ENCODE measurements around the gene ADAM12. TPM values are rescaled to one million over a fixed set of nuclear protein-coding genes. Genes with fewer than 3 reads are reported as not detected.

Gene ADAM12
- total RNA-seq, 1 donor from 2014 or later = 18.4 TPM

- no peak overlapping the region for H3K4me3 Mint-ChIP-seq (ENCODE audit: unreplicated experiment)
- no peaks in the 10 kb centered on the region for H3K36me3 Mint-ChIP-seq (ENCODE audit: unreplicated experiment)
- peaks cover 24% of the 10 kb centered on the region for H3K4me1 Mint-ChIP-seq (ENCODE audit: low read depth, unreplicated experiment)
- H3K27ac Mint-ChIP-seq (ENCODE audit: unreplicated experiment) = no peak overlapping the region
- peaks cover 6% of the 10 kb centered on the region for H3K27me3 Mint-ChIP-seq (ENCODE audit: unreplicated experiment)
- TF ChIP-seq, protein P1, sequence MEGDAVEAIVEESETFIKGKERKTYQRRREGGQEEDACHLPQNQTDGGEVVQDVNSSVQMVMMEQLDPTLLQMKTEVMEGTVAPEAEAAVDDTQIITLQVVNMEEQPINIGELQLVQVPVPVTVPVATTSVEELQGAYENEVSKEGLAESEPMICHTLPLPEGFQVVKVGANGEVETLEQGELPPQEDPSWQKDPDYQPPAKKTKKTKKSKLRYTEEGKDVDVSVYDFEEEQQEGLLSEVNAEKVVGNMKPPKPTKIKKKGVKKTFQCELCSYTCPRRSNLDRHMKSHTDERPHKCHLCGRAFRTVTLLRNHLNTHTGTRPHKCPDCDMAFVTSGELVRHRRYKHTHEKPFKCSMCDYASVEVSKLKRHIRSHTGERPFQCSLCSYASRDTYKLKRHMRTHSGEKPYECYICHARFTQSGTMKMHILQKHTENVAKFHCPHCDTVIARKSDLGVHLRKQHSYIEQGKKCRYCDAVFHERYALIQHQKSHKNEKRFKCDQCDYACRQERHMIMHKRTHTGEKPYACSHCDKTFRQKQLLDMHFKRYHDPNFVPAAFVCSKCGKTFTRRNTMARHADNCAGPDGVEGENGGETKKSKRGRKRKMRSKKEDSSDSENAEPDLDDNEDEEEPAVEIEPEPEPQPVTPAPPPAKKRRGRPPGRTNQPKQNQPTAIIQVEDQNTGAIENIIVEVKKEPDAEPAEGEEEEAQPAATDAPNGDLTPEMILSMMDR (IDR thresholded peaks at IDR 0.05; ENCODE audit: partially characterized antibody, unreplicated experiment) = no peak
- no peak for DNase-seq
- H3K9me3 Mint-ChIP-seq (ENCODE audit: unreplicated experiment) = peaks cover 7% of the 10 kb centered on the region
These were observed 162.6 kb downstream of the ADAM12 start for GRCh38 chr10:126225672-126226008.

DNA sequence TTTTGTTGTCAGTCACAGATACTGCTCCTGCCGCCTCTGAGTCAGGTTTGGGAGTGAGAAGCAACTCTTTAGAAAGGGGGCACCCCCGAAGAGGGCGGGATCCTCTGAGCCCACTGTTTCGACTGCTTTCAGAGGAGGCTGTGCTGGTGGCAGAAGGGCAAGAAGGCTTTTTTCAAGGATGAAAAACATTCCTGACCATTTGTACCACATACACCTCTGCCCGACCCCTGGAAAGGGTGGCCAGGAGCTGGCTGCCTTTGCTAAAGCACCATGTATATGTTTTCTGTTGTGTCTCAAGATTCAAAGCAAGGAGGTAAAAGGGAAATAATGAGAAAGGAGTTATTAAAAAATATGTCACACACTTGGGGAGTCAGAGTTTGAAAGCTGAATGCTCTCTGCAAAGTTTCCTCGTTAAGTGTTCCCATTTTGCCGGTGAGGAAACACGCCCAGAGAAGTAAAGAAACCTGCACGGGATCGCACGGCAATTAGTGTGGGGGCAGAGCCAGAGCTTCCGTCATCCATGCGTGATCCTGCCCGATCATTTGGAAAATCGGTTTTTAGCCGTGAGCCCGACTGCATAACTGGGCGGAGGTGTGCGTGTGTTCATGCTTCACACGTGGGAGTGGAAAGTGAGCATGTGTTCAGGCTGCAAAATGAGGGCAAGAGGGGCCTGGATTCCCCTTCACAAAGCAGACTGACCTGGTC is 163.2 kb downstream of the ADAM12 start:
- Mint-ChIP-seq H3K27ac (ENCODE audit: unreplicated experiment) (peak overlapping the region; percentile 8), H3K9me3 (ENCODE audit: unreplicated experiment) (peaks cover 7% of the 10 kb centered on the region), H3K4me3 (ENCODE audit: unreplicated experiment) (no peak overlapping the region), H3K27me3 (ENCODE audit: unreplicated experiment) (peaks cover 6% of the 10 kb centered on the region), H3K4me1 (ENCODE audit: low read depth, unreplicated experiment) (peaks cover 22% of the 10 kb centered on the region), H3K36me3 (ENCODE audit: unreplicated experiment) (no peaks in the 10 kb centered on the region)
- TF ChIP-seq, protein P1 (IDR thresholded peaks at IDR 0.05; ENCODE audit: partially characterized antibody, unreplicated experiment) = no peak
- DNase-seq = no peak

- Mint-ChIP-seq H3K4me1 (ENCODE audit: low read depth, unreplicated experiment) (peaks cover 17% of the 10 kb centered on the region), H3K27me3 (ENCODE audit: unreplicated experiment) (peaks cover 6% of the 10 kb centered on the region), H3K9me3 (ENCODE audit: unreplicated experiment) (peaks cover 7% of the 10 kb centered on the region), H3K27ac (ENCODE audit: unreplicated experiment) (no peak overlapping the region), H3K4me3 (ENCODE audit: unreplicated experiment) (no peak overlapping the region), H3K36me3 (ENCODE audit: unreplicated experiment) (no peaks in the 10 kb centered on the region)
- no peak for DNase-seq
- TF ChIP-seq, protein P1 (IDR thresholded peaks at IDR 0.05; ENCODE audit: partially characterized antibody, unreplicated experiment) = no peak
These were observed 164.7 kb downstream of the ADAM12 start for GRCh38 chr10:126223512-126224067.

DNA sequence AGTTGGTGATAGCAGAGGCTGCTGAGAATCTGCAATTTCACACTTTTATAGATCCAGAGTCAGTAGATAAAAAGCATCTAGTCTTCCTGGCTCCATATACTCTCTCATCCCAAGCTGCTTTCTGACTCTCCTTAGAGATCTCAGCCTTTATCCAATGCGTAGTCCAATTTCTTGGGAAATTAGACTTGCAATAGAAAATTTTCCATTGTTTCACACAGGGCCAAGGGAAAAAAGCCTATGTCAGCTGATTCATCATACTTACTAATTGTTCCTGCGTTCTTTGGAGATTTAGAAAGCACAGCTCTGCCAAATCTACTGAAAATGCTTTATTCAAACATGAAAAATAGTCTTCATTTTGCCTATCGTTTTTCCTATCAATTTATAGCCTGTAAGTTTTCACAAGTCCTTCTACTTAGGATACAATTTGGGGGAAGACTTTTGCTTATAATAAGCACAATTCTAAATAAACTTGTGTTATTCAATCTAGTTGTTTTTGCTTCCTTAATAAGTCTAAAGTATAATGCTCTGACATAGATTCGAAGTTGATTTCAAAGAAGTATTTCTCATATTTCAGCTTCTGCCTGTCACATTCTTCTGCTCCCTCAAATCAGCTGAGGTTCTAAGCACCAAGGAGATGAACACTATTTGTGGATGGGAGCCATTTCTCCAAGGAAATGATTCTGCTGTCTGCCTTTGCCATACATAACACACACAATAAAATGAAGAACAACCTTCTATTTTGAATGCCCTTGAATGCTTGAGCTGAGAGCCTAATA is 165.4 kb downstream of the ADAM12 start:
- Mint-ChIP-seq H3K36me3 (ENCODE audit: unreplicated experiment) (no peaks in the 10 kb centered on the region), H3K27me3 (ENCODE audit: unreplicated experiment) (peaks cover 6% of the 10 kb centered on the region), H3K9me3 (ENCODE audit: unreplicated experiment) (peaks cover 7% of the 10 kb centered on the region), H3K4me3 (ENCODE audit: unreplicated experiment) (no peak overlapping the region), H3K4me1 (ENCODE audit: low read depth, unreplicated experiment) (peaks cover 16% of the 10 kb centered on the region), H3K27ac (ENCODE audit: unreplicated experiment) (no peak overlapping the region)
- TF ChIP-seq, protein P1 (IDR thresholded peaks at IDR 0.05; ENCODE audit: partially characterized antibody, unreplicated experiment) = no peak
- no peak for DNase-seq

- Mint-ChIP-seq H3K4me3 (ENCODE audit: unreplicated experiment) (no peak overlapping the region), H3K9me3 (ENCODE audit: unreplicated experiment) (peaks cover 7% of the 10 kb centered on the region), H3K4me1 (ENCODE audit: low read depth, unreplicated experiment) (peaks cover 16% of the 10 kb centered on the region), H3K27ac (ENCODE audit: unreplicated experiment) (no peak overlapping the region), H3K36me3 (ENCODE audit: unreplicated experiment) (no peaks in the 10 kb centered on the region), H3K27me3 (ENCODE audit: unreplicated experiment) (peaks cover 6% of the 10 kb centered on the region)
- TF ChIP-seq, protein P1 (IDR thresholded peaks at IDR 0.05; ENCODE audit: partially characterized antibody, unreplicated experiment) = no peak
- no peak for DNase-seq
These were observed 166.4 kb downstream of the ADAM12 start for GRCh38 chr10:126221874-126222273.

Measured in glutamatergic neuron (in vitro differentiated cells).